HG03103 (cell line): ENCODE measurements around the gene LPCAT2.

Experiments used
- ATAC-seq: cut with Tn5 transposase; IDR thresholded peaks from one replicate; pipeline ENCODE4 v1.9.1; 2021; ENCODE audit warnings: low read depth; ENCODE audit not compliant: unreplicated experiment

The LPCAT2 gene

DNA sequence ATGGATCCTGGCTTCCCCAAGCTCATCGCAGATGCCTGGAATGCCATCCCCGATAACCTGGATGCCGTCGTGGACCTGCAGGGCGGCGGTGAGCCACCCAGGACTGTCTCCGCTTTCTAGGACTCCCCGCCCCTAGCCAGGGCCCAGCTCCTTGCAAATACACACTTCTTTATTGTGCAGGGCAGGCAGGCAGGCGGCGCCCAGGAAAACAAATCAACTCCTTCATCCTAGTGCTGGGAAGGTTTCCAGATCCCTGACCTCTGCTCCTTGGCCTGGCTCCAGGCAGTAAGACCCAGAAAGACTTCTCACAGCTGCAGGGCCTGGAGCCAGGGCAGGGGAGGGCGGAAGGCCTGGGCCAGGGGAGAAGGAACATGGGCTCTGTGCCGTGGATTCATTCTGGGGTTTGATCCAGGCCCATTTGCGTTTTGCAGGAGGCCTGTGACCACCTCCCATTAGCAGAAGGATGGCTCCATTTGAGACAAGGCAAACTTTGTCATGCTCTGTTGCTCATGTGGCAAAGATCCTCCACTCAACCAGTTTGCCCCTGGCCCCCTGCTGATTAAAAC, 6.0 kb upstream of the LPCAT2 start:
- ATAC-seq, result no peak

DNA sequence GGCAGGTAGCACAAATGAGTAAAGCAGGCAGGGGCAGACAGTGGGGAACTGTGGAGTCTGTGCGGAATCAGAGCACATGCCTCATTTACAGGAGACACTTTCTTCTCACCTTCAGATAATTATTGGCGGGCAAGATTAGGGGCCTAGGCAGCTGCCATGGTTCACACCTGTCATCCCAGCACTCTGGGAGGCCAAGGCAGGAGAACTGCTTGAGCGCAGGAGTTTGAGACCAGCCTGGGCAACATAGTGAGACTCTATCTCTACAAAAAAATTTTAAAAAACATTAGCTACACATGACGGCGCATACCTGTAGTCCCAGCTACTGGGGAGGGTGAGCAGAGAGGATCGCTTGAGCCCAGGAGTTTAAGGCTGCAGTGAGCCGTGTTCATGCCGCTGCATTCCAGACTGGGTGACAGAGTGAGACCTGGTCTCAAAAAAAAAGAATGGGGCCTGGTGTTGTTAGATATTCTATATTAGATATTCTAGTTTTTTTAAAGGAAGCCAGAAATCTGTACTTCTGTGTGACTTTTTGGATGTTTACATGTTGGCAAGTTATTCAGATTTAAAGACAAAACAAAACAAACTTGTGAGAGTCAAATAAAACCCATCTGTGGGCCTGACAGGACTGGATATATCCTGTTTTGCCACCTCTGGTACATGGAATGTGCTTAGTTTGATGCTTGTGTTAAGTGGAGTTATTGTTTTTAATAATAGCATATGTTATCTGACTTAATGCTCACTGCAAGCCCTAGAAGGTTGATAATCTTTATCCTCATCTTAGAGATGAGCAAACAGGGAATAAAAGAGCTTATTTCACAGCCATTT, 4.9 kb upstream of the LPCAT2 start:
- ATAC-seq, result no peak

DNA sequence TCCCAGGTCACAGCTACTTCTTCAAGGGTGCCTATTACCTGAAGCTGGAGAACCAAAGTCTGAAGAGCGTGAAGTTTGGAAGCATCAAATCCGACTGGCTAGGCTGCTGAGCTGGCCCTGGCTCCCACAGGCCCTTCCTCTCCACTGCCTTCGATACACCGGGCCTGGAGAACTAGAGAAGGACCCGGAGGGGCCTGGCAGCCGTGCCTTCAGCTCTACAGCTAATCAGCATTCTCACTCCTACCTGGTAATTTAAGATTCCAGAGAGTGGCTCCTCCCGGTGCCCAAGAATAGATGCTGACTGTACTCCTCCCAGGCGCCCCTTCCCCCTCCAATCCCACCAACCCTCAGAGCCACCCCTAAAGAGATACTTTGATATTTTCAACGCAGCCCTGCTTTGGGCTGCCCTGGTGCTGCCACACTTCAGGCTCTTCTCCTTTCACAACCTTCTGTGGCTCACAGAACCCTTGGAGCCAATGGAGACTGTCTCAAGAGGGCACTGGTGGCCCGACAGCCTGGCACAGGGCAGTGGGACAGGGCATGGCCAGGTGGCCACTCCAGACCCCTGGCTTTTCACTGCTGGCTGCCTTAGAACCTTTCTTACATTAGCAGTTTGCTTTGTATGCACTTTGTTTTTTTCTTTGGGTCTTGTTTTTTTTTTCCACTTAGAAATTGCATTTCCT, 3.4 kb upstream of the LPCAT2 start:
- ATAC-seq, result no peak

DNA sequence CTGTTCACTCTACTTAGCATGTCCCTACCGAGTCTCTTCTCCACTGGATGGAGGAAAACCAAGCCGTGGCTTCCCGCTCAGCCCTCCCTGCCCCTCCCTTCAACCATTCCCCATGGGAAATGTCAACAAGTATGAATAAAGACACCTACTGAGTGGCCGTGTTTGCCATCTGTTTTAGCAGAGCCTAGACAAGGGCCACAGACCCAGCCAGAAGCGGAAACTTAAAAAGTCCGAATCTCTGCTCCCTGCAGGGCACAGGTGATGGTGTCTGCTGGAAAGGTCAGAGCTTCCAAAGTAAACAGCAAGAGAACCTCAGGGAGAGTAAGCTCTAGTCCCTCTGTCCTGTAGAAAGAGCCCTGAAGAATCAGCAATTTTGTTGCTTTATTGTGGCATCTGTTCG, 2.8 kb upstream of the LPCAT2 start:
- no peak for ATAC-seq

DNA sequence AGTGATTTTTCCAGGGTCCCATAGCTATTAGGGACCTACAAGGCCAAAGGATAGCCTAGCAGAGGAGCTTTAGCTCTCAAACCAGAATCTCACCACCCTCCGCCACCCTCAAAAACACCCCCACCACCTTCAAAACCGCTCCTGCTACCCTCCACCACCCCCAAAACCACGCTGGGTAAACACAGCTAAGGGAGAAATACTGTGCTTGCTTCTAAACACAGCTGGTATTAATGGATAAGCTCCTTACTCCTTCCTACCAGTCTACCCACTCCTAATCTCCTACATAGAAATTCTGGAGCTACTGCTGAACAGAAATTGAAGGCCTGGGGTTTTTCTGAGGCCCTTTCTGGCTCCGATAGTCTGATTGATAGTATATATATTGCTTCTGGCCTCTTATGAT, 2.2 kb upstream of the LPCAT2 start:
- no peak for ATAC-seq

DNA sequence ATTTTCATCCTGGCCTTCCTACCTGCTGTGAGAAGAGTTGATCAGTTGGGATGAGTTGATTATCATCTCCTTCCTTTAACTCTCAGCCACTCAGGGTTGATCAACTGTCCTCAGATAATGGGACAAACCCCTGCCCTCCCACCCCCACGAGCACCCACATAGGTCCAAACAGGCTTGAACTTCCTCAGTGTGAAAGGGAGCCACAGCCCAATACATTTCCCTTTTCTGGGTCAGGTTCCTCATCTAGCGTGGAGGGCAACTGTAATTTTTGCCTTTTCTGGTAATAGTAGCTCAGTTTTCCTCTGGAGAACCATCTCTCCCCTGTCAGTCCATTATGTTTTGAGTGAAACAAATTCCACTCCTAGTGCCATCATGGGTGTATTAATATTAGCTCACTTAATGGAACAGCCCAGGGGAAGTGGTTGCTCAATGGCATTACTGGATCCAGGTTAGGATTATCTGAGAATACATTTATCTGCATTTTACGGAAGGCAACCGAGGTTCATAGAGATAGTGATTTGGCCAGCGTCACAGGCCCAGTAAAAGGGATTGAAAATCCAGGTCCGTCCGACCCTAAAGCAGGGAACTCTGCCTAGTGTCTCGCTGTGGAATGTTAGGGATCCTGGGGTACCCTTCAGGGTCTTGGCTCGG, 476 bp upstream of the LPCAT2 start:
- no peak for ATAC-seq

DNA sequence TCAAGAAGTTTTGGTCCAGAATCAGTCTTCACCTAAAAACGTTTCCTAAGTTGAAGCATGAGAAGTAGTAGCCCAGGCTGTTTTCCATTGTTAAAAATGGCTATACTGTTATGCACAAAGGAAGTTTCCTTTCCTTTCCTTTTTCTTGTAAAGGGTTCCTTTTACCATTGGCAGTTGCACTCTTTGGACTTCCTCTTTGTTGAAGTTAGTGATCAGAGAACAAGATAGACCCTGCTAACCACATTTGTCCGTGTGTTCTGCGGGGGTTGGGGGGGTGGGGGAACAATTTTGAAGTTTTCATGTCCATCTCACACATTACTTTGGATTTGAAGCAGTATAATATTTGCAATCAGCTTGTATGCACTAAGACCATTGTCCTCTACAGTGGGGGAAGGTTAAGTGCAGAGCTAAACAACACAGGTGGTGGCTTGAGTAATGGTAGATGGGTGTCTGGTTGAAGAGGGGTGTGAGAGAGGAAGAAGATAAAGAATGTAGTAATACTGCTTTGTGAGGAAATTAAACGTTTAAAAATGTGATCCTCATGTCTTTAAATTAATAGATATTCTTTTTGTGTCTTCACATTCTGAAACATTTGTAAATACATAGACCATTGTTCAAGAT, 1.4 kb downstream of the LPCAT2 start:
- ATAC-seq, result no peak

DNA sequence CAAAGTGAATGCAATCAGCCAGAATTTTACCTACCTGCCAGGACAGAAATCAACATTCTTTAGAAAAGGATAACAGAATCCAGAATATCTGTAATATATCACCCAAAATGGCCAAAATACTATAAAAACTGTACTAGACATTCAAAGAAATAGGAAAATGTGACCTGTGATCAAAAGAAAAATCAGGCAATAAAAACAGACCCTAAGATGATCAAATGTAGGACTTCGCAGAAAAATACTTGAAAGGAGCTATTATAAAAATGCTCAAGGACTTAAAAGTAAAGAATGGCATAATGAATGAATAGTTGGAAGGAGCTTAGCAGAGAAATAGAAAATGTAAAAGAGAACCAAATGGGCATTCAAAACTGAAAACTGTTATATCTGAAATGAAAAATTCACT, 4.1 kb downstream of the LPCAT2 start:
- no peak for ATAC-seq

DNA sequence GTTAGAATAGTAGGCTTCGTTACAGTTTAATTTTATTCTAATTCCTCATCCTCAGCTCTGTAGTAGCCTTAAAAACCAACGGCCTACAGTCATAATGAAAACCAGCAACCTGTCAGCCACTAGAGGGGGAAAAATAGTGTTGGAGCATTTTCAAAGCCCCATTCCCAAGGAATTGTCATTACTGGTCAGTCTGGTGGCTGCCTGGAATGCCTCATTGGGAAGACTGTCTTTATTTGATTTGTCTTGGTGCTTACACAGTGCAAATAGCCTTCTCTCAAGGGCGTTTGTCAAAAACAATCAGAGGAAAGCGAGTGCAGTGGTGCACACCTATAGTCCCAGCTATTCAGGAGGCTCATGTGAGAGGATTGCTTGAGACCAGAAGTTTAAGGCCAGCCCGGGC, 4.7 kb downstream of the LPCAT2 start:
- no peak for ATAC-seq

DNA sequence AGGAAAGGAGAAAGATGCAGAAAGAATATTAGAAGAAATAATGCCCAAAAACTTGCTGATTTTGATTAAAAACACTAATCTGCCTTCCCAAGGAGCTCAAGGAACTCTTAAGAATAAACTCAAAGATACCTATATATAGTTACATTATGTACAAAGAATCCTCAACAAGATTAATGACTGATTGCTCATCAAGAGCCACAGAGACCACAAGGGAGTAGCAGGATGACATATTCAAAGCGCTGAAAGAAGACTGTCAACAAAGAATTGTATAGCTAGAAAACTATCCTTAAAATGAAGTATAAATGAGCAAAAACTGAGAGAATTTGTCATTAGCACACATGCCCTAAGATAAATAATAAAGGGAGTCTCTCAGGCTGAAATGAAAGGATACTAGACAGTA, 6.2 kb downstream of the LPCAT2 start:
- no peak for ATAC-seq

DNA sequence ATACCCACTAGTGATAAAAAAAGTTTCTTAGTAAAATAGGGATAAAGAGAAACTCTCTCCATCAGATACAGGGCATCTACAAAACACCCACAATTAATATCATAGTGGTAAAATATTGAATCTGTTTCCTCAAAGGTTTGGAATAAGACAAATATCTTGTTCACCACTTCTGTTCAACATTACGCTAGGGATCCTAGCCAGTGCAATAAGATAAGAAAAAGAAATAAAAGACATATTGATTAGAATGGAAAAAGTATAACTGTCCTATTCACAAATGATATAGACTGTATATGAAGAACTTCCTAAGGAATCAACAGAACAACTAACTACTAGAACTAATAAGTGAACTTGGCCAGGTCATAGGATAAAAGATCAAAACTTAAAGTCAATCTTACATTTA, 12.9 kb downstream of the LPCAT2 start:
- ATAC-seq, result no peak

DNA sequence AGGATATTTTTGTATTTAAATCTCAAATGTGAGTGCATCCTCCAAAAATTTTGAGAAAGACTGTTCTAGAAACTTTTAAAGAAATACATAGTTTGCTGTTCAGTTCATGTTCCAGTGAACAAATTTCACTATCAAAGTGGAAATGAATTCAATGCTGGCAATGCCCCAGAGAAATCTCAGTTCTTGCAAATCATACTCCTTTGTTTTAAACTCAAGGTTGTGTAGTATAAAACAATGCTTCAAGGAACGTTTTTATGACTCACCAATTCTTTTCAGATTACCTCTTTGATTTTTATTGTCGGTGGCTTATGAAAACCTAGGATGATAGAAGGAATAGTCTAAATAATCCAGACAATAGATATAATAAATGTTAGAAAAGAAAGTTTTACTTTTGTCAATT, 17.6 kb downstream of the LPCAT2 start:
- no peak for ATAC-seq

DNA sequence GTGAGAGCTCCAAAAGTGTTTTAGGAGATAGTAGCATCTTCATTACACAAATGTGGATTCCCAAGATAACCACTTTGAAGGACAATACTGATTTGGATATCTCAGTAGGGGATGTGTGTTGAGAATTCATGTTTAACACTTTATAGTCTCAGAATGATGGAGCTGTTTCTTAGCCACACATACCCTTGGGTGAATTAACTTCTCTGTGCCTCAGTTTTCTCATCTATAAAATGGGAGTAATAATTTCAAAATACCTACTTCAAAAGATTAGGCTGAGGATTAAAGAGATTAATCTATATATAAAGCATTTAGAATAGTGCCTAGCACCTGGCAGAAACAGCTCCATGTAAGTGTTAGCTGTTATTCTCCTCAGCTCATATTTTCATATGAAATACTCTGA, 19.0 kb downstream of the LPCAT2 start:
- no peak for ATAC-seq

DNA sequence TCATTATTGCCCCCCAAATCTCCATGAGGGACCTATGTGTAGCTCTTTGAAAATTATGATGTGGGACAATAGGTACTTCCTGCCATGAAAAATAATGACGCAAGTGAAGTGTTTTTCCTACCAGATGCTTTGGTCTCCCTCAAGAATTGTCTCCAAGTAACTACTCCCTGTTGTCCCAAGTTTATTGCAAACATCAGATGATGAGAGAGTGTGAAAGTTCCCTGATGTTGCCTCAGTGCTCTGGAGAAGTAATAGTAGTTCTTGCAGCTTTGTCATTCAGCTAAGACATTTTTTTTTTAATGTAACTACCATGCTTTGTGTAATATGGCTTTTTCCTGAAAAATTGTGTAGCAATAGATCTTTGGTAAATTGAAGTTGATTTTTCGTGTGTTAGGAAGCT, 20.1 kb downstream of the LPCAT2 start:
- ATAC-seq, result no peak

DNA sequence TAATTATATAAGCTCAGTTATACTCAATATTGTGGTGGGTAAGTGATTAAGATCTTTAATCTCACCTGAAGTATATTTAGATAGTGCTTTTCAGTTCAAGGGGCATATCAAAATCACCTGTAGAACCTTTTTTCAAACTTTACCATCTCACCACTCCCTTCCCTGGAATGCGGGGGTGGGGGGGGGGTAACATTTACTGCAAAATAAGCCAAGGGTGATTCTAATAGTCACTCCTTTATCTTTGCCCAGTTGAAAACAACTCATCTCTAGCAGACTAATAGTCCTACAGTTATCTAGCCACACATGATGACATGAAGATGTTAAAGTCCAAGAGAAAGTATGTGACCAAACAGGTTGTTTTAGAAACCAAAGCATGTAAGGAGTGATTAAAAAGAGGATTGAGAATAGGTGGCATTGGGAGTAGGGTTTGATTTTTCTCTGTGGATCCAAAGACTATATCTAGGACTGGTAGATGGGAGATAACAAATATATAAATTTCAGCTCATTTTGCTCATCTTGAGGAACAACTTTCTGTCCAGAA, 21.5 kb downstream of the LPCAT2 start:
- ATAC-seq, result no peak

DNA sequence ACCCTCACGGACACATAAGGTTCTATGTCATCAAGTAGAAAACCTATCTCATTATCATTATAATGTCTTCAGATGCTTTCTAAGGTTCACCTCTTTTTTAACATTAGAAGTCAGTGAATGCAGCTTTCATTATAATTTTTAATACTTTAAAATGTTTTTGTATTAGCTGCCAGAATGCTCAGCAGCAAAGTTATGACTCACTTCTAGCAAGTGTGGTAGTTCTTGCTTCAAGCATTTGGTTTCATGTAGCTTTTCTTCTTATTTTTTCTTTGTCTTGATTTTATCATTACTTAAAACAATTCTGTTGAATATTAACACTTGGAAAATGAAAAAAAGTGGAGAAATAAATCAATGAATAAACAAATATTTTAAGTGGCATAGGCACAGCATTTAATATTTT, 23.4 kb downstream of the LPCAT2 start:
- no peak for ATAC-seq

DNA sequence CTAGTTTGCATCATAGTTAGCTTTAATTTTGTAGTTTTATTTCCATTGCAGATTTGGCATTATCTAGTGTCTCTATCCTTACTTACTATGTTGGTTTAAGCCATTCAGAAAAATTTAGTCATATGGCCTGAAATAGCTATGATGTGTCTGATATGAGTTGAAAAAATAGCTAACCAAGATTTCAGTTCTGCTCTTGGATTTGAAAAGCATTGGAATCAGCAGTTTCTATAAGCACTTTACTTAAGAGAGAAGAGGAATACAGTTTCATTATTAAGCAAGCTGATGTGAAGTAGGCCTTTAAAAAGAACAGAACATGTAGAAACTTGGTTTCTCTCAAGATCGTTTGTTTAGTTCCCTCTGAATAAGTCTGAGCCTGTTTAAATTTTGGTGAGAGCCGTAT, 25.9 kb downstream of the LPCAT2 start:
- no peak for ATAC-seq

DNA sequence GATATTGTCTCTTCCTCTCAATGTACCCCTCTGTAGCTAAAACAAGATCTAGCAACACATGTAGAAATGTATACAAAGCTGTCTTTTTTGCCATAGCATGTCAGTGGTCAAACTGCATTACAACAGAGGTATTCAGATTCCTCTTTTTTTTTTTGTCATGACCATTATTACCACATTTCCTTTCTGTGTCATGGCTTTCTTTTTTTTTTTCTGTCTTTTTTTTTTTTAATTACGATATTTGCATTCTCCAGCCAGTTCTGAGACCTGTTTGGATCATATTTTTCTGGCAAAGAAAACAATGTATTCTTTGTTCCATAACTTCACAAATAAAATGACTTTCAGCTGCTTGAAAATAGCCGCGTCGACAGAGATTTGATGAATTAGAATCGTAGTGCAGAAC, 30.2 kb downstream of the LPCAT2 start:
- ATAC-seq, result no peak

DNA sequence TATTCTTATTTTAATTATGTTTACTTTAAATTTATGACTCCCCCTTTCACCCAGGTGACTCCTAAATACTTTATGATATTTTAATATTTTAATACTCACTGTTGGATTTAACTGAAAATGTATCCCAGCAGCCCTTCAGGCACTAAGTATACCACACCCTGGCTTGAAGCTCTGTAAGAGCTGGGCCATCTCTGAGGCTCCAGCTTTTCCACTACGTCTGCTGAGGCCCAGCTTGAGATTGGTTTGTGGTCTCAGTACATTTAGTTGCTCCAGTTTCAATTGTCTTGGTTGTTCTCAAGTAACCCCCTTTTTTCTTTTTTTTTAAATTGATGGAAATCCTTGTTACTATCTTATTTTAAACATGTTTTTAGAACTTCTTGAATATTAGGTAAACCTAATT, 30.6 kb downstream of the LPCAT2 start:
- ATAC-seq, result no peak

DNA sequence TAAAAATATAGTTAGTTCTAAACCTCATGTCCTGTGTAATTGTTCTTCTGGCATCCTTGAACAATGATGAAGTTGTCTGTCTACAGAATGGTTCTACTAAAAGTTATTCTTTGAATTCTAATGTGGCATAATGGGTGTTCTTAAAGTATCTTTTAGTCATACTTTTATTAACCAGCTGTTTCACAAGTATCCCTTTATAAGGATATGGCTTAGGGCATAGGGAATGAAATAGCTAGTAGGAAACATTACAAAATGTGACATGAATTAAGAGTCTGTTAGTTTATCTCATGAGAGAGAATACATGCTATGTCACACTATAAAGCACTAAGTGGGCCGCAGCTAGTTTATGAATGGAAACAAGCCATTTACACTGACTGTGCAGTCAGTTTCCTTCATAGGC, 31.3 kb downstream of the LPCAT2 start:
- no peak for ATAC-seq
